GM21529 (cell line): ENCODE data around the gene RMP24.

Experiments
- ATAC-seq: cut with Tn5 transposase; IDR thresholded peaks from one replicate; pipeline ENCODE4 v1.9.1; 2021; ENCODE audit not compliant: unreplicated experiment

RMP24 gene

GRCh38 chr18:35972197-35973000, at the start of gene RMP24:
RMP24 (plus strand) TSS chr18:35972679.
- ATAC-seq = peak; percentile 93

DNA sequence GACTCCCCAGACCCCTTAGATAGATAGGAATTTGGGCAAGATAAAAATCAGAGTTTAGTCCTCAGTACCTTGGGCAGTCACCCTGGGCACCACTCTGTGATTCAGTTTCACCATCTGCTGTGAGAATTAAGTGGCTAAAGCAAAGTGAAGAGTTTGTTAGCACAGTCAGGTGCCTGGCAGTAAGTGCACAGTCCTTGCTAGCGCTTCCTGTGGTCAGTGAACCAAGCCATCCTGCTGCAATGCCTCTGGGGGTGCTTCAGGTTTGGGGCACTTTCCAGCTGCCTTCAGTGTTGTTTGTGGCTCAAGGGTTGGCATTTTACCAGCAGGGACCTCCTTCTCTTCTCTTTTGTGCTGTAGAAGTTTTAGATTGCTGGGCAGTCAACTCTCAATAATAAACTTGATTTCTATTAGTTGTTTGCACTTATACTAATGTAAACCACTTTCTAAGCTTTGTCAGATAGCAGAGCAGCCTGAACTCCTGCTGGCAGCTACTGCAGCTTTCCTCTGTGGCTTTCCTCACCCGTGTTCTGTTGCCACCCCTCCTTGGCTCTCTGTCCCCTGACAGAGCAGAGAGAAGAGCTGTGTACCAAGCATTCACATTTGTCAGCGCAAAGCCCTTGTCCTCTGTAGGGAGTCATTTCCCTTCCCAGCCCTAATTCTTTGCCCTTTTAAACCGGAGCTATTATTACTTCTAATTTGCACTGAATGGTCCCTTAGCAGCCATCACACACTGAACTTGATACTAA, 48.4 kb upstream of the RMP24 start:
- ATAC-seq = no peak

GRCh38 chr18:35926884-35927283, 45.6 kb upstream of the RMP24 start:
- ATAC-seq = no peak

- no peak for ATAC-seq
Measured at GRCh38 chr18:35927430-35927829, 45.0 kb upstream of the RMP24 start.

GRCh38 chr18:35933982-35934381, 38.5 kb upstream of the RMP24 start:
- ATAC-seq = no peak

DNA sequence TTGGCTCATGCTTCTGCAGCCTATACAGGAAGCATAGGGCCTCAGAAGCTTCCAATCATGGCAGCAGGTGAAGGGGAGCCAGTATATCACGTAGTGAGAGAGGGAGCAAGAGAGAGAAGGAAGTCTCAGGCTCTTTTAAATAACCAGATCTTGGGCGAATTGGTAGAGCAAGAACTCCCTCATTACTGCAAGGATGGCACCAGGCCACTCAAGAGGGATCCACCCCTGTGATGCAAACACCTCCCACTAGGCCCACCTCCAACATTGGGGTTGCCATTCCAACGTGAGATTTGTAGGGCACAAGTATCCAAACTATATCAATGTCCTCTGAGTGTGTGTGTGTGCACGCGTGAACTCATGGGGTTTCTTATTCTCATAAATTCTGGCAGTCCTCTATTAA, 37.6 kb upstream of the RMP24 start:
- ATAC-seq = no peak

- ATAC-seq = no peak
Measured at GRCh38 chr18:35935805-35936204, 36.7 kb upstream of the RMP24 start.

DNA sequence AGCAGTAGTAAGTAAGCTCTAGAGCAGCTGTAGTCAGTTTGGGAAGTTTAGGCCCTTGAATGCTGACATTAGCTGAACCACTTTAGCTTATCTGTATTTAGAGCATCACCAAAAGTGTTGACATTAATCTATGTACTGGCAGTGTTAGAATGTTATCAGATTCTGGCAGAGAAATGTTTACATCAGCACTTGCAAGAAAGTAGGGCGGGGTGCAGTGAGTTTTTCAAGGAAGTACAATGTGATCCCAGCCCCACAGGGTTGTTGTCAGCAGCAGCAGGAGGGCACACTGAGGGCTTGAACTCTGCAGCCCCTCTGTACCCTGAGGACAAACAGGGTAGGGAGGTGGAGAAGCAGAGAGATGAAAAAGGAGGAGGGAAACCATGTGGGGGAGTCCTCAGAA, 35.5 kb upstream of the RMP24 start:
- no peak for ATAC-seq

GRCh38 chr18:35938158-35938557, 34.3 kb upstream of the RMP24 start:
- ATAC-seq = no peak

- no peak for ATAC-seq
Measured at GRCh38 chr18:35938562-35938961, 33.9 kb upstream of the RMP24 start.

- no peak for ATAC-seq
Measured at GRCh38 chr18:35939138-35939537, 33.3 kb upstream of the RMP24 start.

- ATAC-seq = no peak
Measured at GRCh38 chr18:35941299-35941698, 31.2 kb upstream of the RMP24 start.

DNA sequence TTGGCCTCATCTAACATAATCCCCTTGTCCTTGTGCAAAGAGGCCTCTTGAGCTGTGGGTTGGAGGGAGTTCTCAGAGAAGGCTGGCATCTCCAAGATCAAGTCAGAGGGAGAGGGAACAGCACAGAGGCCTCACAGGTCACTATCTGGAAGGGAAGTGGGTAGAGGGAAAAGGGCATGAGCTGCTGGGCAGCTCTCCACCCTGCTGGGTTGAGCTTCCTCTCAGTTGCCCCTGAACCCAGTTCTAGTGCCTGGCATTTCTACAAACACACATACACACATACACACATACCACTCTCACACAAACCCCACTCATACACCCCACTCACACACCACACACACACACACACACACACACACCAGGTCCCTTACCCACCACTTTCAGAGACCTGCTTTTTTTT, 30.3 kb upstream of the RMP24 start:
- ATAC-seq = no peak

DNA sequence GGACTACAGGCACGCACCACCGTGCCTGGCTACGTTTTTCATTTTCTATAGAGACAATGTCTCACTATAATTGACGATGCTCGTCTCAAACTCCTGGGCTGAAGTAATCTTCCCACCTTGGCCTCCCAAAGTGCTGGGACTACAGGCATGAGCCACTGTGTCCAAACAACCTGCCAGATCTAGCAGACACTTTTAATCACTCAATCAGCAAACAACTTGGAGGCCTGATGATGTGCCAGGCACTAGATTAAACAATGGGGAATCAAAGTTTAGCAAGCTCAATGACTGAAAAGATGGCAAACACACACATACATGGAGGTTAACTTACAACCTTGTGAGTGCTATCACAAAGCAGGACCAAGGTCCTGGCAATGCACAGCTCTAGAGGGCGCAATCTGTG, 29.8 kb upstream of the RMP24 start:
- ATAC-seq = no peak

DNA sequence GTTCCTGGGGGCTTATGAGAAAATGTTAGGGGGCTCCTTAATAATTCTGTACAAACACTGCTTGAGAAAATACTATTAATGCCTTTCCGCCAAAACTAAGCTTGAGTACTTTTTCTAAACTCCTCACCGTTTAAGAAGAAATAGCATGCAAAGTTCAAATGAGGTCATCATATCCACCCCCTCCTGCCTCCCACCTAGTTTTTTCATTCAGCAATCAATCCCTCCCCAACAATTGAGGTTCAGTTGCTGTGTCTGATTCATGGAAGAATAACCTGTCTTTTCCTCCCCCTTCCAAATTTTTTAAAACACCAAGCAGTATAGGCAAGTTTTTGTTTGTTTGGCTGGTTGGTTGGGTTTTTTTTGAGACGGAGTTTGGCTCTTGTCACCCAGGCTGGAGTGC, 24.4 kb upstream of the RMP24 start:
- ATAC-seq = no peak

DNA sequence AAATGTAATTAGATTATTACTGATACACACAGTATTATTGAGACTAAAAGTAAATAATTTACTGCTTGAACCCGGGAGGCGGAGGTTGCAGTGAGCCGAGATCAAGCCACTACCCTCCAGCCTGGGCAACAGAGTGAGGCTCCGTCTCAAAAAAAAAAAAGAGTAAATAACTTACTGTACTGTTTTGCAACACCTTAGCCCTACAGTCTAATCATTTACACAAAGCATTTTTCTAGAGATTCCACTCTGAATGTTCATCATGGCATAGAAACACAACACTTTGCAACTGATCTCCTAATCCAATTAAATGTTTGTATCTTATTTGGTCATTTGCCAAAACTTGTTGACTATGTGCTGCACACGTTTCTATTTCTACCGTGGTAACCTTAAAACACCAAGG, 23.4 kb upstream of the RMP24 start:
- no peak for ATAC-seq

DNA sequence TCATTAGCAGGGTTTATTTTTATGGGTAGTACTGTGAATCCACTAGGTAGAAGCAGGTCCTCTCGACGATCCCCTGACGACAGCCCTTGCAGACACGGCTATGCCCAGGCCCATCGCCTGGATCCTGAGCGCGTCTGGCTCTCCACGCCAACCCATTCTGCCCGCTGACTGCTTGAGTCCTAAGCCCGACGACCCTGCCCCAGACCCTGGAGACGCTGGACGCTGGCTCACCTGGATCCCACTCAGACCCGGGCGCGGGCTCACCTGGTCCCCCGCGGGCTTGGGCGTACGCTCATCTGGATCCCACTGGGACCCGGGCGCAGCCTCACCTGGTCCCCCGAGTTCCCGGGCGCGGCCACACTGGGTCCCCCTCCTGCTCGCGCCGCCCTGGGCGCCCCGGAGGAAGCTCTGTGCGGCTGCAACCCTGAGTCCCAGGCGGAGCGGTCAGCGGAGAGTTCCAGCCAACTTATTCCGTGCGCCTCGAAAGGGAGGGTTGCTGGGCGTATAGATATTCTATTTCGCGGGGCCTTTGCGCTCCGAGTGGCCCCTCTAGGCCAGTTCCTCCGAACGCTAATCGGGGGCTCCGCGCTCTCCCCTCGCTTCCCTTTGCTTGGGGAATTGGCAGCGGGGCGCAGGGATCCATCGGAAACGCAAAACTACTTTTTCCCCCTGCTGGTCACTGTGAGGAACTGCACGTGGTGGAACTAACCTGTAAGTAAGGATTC, 22.4 kb upstream of the RMP24 start:
- no peak for ATAC-seq

DNA sequence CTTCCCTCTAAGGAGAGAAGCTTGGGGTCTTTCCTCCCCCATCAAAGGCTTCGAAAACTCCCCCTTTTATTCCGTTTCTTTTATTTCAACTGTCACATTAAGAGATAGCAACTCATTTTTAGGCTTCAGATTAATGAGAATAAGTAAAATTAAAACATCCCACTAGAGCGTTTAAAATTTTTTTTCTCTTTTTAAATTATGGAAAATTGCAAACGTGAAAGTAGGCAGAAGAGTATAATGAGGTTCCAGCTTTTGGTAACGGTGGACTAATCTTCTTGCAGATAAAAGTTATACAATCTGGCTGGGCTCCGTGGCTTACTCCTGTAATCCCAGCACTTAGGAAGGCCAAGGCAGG, 21.9 kb upstream of the RMP24 start:
- ATAC-seq = no peak

DNA sequence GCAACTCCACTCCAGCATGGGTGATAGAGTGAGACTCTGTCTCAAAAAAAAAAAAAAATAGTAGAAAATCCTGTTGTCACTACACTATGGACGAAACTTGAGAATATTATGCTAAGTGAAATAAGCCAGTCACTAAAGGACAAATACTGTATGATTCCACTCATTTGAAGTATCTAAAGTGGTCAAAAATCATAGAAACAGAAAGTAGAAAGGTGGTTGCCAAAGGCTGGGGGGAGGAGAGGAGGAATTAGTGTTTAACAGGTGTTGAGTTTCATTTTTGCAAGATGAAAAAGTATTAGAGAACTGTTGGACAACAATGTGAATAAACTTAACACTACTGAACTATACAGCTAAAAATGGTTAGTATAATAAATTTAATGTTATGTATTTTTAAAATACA, 18.8 kb upstream of the RMP24 start:
- peak; percentile 62 for ATAC-seq

GRCh38 chr18:35956226-35956625, 16.3 kb upstream of the RMP24 start:
- ATAC-seq = no peak

GRCh38 chr18:35962320-35962719, 10.2 kb upstream of the RMP24 start:
- no peak for ATAC-seq

DNA sequence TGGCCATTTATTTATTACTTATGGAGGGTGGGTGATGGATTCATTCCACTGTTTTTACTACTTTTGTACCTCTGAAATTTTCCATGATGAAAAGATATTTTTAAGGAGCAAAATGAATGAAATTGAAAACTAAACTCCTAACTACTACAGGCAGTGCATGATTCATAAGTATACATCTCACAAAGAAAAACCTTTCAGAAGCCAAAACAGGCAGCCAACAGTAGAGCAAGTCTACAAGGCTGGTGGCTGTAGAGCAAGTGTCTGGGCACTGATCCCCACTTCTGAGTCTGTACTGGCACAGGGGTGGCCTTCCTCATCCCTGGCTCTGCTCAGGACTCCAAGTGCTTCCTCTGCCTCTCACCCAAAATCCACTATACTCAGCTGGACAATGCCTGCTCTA, 8.2 kb upstream of the RMP24 start:
- no peak for ATAC-seq
